GM08714 (cell line): Measurements from ENCODE around the gene EHBP1L1.
A peak's percentile ranks its signal among the peaks of the same experiment; 100 is the strongest.

Source experiments
- H3K4me3 ChIP-seq: fragments of 200-500 bp; sonication (Bioruptor generic); 2 replicates; pipeline ENCODE4 v1.5.1; 2014; ENCODE audit warnings: mild to moderate bottlenecking, low read length, inconsistent platforms
- ZNF274 ChIP-seq: IDR thresholded peaks from 2 replicates; pipeline ENCODE4 v1.6.1; 2012; ENCODE audit warnings: mild to moderate bottlenecking, low read depth, low read length

Gene EHBP1L1

DNA sequence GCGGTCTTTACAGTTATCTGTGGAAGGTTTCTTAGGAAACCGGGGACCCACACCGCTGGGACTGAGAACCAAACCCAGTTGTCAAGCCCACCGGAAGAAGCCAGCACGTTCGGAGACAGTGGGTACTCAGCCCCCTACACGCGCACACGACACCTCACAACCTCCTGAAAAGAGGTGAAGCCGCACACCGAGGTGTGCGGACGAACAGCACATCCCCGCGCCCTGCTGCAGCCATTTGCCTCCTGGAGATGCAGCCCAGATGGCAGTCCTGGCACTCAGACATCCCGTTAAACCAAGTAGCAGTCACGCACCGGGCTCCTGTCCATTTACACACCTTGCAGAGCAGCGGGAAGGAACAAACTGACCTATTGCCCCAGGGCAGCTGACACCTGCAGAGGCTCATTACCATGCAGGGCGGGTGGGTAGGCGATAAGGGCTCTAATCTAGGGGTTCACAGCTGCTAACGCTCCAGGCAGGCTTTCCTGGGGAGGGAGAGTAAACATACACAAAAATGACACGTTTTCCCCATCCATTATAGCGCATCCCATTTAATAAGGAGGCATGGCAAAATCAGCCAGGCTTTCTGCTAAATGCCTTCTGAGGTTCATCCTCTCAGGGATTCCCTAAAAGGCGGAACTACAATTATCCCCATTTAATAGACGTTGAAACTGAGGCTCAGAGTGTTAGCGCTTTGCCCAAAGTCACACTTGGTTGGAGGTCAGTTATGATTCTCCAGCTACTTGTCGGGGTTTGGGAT lies 864 bp upstream of the EHBP1L1 start:
- H3K4me3 ChIP-seq: peak overlapping the region; percentile 59; the same call in 1 of the 2 replicates
- TF ChIP-seq ZNF274: no peak

DNA sequence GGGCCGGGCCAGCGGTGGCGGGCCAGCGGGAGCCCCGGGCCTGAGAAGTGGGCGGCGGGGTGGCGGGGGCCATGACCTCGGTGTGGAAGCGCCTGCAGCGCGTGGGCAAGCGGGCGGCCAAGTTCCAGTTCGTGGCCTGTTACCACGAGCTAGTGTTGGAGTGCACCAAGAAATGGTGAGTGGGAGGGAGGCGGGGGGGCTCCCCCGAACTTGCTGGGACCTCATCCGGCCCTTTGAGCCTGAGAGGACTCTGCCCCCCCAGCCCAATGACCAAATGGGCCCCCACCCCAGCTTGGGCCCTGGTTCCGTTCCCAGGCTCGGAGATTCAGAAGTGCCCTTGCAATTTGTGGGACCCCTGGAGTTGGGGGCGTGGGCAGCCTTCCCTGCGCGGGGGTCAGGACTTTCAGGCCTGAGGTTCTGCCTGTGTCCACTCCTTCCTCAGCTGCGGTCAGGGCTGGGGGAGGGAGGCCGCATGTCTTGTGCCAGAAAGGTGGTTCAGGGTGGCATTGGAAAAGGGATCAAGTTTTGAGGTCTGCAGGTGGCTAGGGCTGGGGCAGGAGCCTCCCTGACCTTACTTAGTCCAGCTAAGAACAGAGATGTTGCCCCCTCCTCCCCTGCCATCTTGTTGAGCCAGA lies 496 bp downstream of the EHBP1L1 start:
- no peak for TF ChIP-seq ZNF274
- peak overlapping the region; percentile 73 for H3K4me3 ChIP-seq

DNA sequence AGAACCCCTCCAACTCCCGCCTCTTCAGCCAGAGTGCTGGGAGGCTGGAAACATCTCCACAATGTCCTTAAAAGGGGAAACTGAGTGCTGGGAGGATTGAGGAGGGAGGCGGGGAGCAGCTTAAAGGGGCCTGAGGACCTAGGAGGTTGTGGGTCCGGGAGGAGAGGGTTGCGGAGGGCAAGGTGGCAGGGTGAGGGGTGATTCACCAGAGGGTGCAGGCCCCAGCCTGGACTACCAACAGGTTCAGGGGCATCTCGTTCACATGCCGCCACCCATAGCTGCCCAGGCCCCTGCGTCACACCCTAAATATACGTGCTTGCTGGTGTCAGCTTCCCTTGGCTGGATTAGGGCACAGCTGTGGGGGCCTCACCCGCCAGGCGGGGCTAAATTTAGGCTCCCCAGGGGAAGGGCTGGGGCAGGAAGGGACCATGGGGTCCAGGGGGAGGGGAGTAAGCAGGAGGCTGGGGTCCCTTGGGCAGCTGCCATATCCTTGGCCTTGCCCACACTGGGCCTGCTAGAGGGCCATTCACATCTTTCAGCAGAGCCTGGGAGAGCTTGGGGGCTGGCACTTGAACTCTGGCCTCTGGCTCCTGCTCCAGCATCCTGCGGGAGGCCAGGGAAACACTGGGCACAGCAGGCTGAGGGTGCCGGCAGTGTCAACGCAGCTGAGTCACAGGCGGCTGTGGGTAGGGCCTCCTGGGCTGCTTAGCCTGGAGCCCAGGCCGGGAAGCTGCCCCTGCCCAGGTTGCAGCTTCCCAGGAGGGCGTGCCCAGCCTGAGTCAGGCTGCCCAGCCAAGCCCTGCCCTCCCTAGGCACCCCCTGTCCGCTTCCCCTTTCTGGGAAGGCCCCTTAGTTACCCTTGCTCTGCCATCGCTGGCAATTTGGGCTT lies 1.3 kb downstream of the EHBP1L1 start:
- TF ChIP-seq ZNF274: no peak
- peak overlapping the region; percentile 73 for H3K4me3 ChIP-seq

DNA sequence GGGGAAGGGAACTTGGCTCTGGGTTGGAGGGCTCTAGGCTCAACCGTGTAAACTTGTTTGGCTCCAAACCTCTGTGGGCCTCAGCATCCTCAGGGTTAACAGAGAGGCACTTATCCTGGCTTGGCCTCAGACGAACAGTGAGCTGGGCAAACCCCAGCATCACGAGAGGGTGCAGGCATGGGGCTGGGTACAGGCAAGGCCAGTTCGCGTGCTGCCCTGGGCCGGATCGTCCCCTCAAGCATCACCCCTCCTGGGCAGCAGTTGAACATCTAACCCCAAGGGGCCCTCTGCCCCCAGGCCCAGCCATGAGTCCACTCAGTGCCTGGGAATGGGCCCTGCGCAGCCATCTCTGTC lies 1.9 kb downstream of the EHBP1L1 start:
- H3K4me3 ChIP-seq: peak overlapping the region; percentile 73; the same call in 1 of the 2 replicates
- TF ChIP-seq ZNF274: no peak

DNA sequence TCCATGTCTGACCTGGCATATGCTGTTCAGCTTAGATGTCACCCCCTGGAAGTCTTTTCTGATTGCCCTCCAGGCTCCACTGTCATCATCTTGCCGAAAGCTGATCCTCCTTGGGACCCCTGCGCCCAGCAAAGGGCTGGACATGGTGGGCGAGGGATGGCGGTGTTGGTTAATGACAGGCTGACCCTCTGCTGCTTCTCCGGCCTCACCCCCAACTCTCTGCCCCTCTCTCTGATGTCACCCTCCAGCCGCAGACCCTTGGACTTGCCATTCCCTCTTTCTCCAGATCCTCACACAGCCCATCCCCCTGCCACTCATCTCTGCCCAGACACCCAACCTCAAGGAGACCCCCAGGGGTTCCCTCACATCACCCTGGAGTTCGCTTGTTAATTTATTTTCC lies 2.3 kb downstream of the EHBP1L1 start:
- H3K4me3 ChIP-seq: no peak overlapping the region; the same call in 1 of the 2 replicates
- TF ChIP-seq ZNF274: no peak

DNA sequence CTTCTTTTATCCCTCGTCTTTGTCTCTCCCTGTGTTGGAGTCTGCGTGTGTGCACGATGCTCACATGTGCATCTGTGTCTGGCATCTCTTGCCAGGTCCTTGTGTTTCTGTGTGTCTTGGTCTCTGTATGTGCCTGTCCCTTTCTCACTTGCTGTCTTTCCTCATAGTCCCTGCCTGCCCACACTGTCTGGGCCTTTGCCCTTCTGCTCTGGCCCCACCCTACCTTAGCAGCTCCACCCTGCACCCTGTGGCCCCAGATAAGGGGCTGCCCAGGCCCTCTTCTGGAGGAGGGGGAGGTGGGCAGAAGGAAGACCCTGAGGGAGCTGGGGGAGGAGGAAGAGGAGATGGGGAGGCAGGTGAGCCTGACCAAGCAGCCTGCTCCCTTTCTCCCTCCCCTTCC lies 2.8 kb downstream of the EHBP1L1 start:
- no peak overlapping the region for H3K4me3 ChIP-seq
- no peak for TF ChIP-seq ZNF274

DNA sequence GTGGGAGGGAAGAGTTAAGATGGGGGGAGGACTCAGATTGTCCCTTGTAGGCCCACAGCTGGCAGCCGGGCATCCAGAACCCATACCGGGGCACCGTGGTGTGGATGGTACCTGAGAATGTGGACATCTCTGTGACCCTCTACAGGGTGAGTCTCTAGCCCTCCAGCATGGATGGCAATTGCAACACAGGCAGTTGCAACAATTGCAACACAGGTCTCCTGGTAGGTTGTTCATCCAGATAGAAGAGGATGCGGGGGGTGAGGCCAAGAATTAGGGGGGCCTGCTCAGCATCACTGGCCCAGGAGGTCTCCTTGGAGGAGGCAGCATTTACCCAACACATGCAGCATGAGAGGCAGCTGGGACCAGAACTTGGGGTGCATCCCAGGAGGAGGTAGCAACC lies 3.4 kb downstream of the EHBP1L1 start:
- H3K4me3 ChIP-seq: no peak overlapping the region
- no peak for TF ChIP-seq ZNF274

DNA sequence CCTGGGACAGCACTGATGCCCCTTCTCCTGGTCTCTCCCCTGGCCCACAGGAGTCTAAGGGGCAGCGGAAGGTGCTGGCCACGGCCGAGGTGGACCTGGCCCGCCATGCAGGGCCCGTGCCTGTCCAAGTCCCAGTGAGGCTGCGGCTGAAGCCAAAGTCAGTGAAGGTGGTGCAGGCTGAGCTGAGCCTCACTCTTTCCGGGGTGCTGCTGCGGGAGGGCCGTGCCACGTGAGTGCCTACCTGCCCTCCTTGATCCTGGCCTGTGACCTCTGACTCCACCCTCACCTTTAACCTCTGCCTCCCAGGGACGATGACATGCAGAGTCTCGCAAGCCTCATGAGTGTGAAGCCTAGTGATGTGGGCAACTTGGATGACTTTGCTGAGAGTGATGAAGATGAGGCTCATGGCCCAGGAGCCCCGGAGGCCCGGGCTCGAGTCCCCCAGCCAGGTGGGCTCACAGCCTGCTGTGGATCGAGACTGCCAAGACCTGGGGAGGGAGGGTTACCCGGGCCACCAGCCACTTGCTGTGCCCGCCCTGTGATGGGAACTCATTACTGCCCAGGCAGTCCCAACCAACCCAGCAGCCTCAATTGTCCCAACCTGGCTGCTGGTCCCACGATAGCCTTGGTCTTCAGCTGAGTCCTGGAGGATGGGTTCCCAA lies 4.3 kb downstream of the EHBP1L1 start:
- TF ChIP-seq ZNF274: no peak
- H3K4me3 ChIP-seq: no peak overlapping the region

DNA sequence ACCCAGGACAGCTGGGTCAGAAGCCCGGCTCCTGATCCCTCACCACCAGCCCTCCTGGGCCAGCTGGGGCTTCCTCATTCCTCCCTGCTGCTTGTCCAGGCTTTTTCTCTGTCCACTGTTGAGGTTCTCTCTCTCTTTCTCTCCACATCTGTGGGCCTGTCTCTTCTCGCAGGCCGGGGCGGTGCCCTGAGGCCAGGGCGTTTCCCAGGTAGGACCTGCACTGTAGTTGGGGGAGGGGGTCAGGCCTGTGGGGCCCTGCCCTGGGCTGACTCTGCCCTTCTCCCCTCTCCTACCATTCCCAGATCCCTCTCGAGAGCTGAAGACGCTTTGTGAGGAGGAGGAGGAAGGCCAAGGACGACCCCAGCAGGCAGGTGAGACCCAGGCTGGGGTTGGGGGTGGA lies 4.9 kb downstream of the EHBP1L1 start:
- H3K4me3 ChIP-seq: no peak overlapping the region
- no peak for TF ChIP-seq ZNF274

DNA sequence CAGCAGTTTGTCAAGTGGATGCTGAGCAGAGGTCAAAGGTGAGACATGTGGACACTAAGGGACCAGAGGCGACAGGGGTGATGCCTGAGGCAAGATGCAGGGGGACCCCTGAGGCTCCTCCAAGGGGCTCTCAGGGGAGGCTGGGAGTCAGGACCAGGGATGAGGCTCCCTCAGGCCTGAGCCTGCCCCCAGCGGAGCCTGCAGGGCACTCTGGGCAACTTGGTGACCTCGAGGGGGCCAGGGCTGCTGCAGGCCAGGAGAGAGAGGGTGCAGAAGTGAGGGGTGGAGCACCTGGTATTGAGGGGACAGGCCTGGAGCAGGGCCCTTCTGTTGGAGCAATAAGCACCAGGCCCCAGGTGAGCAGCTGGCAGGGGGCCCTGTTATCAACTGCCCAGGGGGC lies 6.1 kb downstream of the EHBP1L1 start:
- H3K4me3 ChIP-seq: no peak overlapping the region
- TF ChIP-seq ZNF274: no peak

DNA sequence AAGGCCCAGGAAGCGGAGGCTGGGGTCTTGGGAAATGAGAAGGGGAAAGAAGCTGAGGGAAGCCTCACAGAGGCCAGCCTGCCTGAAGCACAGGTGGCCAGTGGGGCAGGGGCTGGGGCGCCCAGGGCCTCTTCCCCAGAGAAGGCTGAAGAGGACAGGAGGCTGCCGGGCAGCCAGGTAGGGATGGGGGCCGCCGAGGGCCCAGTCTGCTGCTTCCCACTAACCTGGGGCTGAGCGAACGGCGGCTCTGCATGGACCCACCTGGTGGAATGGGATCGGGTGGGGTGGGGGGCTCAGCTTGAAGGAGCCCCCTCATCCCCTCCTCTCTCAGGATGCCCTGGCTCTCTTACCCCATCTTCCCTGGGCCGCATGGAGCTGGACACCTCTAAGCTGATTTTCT lies 7.7 kb downstream of the EHBP1L1 start:
- no peak for TF ChIP-seq ZNF274
- H3K4me3 ChIP-seq: no peak overlapping the region

DNA sequence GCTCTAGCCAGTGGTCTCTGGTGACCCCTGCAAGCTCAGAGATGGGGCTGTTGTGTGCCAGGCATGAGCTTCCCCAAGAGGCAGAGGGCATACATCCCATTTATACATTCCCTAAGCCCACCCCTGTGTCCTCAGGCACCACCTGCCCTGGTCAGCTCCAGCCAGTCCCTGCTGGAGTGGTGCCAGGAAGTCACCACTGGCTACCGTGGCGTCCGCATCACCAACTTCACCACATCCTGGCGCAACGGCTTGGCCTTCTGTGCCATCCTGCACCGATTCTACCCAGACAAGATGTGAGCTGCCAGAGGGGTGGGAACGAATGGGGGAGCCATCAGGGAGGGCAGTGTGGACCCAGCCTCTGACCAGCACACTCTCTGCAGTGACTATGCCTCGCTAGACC lies 8.3 kb downstream of the EHBP1L1 start:
- H3K4me3 ChIP-seq: no peak overlapping the region
- no peak for TF ChIP-seq ZNF274

DNA sequence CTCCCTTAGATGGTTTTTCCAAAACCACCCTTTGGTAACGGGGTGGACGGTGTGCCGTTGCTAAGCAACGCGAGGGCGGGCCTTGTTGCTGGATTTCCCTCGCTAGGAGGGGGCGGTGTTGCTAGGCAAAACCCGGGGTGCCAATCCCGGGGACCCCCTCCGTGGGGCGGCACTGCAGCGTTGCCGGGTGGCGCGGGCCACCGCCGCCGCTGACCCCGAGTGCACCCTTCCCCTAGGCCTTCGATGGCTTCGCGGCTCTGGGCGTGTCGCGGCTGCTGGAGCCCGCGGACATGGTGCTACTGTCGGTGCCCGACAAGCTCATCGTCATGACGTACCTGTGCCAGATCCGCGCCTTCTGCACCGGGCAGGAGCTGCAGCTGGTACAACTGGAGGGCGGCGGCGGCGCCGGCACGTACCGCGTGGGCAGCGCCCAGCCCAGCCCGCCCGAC lies 8.9 kb downstream of the EHBP1L1 start:
- H3K4me3 ChIP-seq: no peak overlapping the region
- no peak for TF ChIP-seq ZNF274
